NCI-H1092 (cell line): Measurements from ENCODE around the gene TEX264.
A peak's percentile ranks its signal among the peaks of the same experiment; 100 is the strongest.
"Not testable (repeated sequence)": the region's sequence is repeated elsewhere in the genome, so short reads cannot be mapped to it uniquely, and the experiment has no call there.

Experiments
- DNase-seq: peaks from one replicate; lab custom pipeline; 2025; lab: John Stamatoyannopoulos, UW

Gene TEX264

GRCh38 chr3:51670823-51671733, at the start of gene TEX264:
TSS of gene TEX264 (plus strand) at chr3:51671252. CDS start at chr3:51674305, 3,053 bp downstream.
- DNase-seq: peak; percentile 53

DNA sequence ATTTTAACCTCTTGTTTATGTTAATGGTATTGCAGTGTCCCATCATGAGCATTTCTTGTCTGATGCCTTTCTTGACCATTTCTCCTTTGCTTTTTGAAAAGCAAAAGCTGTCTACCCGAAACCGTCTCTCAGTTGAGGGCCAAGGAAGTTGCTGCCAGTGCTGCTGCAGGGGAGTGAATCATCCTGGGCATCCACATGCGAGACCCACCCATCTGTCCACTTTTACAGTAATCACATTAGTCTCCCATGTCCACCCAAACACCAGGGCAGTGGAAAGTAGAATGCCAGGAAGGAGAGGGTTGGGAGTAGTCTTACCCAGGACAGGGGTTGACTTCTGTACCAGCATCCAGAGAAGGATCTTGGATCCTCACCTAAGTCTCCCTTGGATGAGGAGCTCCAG, 48.6 kb upstream of the TEX264 start:
- no peak for DNase-seq

DNA sequence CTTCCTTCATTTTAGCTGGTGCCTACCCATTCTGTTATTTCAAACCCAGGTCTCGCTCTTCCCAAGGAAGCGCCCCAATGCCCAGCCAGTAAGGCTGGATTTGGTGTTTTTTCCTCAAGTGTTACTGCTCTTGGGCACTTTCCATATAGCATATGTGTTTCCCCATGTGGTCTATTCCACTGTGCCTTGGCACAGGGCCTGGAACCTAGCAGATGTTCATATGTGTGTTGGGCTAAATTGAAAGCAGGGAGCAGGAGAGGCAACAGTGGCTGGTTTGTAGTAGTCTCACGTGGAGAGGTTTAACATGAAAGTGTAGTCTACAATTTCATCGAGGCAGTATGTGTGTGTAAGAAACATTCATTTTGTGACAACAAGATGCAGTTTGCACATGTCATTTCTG, 48.2 kb upstream of the TEX264 start:
- peak; percentile 51 for DNase-seq

- DNase-seq: no peak
These were observed 40.5 kb upstream of the TEX264 start for GRCh38 chr3:51630513-51630912.

DNA sequence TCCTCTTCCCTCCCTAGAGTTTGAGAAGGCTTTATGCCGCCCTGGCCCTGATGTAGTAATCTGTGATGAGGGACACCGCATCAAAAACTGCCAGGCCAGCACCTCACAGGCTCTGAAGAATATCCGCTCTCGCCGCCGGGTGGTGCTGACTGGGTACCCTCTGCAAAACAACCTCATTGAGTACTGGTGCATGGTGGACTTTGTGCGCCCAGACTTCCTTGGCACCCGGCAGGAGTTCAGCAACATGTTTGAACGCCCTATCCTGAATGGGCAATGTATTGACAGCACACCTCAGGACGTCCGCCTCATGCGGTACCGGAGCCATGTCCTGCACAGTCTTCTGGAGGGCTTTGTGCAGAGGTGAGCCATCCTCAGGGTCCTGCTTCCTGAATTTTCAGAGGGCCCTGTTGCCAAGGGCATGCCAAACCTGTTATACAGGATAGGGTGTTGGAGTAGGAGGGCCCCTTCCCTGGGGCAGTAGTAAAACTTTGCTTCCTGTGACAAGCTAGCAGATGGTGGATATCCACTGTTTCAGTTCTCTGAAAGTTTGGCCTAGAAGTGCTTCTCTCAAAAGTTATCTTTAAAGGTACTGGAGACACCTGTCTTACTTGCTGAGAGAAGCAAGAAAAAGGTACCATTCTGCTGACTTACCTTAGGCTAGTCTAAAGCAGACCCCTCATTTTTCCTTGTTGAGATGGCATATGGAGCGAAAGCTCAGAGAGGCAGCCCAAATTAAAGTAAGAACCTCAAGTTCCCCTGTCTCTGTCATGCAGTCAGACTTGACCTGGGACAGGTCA, 33.7 kb upstream of the TEX264 start:
- no peak for DNase-seq

GRCh38 chr3:51637941-51638471, 33.0 kb upstream of the TEX264 start:
- DNase-seq: no peak

GRCh38 chr3:51642462-51642861, 28.6 kb upstream of the TEX264 start:
- DNase-seq: no peak

- no peak for DNase-seq
These were observed 25.0 kb upstream of the TEX264 start for GRCh38 chr3:51646091-51646490.

- DNase-seq: not testable (repeated sequence)
These were observed 18.9 kb upstream of the TEX264 start for GRCh38 chr3:51652103-51652502.

DNA sequence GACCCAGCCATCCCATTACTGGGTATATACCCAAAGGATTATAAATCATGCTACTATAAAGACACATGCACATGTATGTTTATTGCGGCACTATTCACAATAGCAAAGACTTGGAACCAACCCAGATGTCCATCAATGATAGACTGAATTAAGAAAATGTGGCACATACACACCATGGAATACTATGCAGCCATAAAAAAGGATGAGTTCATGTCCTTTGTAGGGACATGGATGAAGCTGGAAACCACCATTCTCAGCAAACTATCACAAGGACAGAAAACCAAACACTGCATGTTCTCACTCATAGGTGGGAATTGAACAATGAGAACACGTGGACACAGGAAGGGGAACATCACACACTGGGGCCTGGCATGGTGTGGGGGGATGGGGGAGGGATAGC, 17.6 kb upstream of the TEX264 start:
- DNase-seq: not testable (repeated sequence)

DNA sequence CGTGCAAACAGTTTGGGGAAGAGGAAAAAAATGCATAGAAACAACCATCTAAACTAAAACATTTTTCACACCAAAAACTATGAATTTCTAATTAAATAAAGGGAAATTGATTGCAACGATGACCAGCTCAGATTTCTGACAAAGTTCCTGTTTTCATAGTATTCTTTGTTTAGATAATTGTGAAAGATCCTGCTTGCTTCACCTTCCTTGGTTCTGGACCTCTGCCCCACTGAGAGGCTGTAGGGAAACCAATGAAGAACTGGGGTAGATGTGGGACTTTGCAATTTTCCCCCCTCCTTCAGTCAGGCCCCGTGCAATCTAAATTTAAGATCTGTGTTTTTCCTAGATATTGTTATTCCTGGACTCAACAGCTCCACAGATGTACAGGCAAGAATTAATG, 13.8 kb upstream of the TEX264 start:
- no peak for DNase-seq

DNA sequence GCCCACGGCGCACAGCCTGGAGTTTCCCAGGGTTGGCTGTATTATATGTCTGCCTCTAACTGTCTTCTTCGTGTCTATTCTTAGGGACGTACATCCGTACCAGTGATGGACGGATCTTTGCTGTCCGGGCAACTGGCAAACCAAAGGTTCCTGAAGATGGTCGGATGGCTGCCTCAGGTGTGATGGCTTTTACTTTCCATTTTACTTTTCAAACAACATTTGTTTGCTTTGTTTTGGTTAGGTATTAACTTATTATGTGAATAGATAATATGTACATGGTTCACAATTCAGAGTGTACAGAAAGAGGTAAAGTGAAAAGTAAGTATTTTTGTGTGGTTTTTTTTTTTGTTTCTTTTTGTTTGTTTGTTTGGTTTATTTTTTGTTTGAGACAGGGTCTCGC, 11.1 kb upstream of the TEX264 start:
- no peak for DNase-seq

DNA sequence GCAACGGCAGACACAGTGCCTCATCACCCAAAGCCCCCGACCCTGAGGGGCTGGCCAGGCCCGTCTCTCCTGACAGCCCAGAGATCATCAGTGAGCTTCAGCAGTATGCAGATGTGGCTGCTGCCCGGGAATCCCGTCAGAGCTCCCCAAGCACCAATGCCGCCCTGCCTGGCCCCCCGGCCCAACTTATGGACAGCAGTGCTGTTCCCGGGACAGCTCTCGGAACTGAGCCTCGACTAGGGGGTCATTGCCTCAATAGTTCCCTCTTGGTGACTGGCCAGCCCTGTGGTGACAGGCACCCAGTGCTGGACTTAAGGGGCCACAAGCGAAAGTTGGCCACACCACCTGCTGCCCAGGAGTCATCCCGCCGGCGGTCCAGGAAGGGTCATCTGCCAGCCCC, 8.6 kb upstream of the TEX264 start:
- DNase-seq: no peak

DNA sequence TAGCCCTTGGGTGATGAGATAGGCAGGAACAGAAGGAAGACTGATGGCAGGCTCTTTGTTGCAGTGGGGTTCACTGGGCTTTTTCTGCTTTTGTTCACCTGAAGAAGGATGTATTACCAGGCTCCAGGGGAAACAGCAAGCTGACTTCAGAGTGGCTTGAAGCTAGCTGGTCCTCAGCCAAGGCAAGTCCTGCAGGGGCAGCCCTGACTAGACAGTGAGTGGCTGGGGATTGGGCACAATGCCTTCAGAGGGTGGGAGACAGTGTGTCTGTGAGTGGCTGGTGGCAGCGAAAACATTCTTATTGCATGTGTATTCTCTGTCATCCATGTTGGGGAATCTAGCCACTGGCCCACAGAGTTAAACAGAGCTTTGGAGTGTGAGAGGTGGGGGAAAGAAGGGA, 2.3 kb upstream of the TEX264 start:
- no peak for DNase-seq

GRCh38 chr3:51669241-51670052, 1.6 kb upstream of the TEX264 start:
- peak; percentile 29 for DNase-seq

- DNase-seq: no peak
These were observed 814 bp upstream of the TEX264 start for GRCh38 chr3:51670053-51670822.

DNA sequence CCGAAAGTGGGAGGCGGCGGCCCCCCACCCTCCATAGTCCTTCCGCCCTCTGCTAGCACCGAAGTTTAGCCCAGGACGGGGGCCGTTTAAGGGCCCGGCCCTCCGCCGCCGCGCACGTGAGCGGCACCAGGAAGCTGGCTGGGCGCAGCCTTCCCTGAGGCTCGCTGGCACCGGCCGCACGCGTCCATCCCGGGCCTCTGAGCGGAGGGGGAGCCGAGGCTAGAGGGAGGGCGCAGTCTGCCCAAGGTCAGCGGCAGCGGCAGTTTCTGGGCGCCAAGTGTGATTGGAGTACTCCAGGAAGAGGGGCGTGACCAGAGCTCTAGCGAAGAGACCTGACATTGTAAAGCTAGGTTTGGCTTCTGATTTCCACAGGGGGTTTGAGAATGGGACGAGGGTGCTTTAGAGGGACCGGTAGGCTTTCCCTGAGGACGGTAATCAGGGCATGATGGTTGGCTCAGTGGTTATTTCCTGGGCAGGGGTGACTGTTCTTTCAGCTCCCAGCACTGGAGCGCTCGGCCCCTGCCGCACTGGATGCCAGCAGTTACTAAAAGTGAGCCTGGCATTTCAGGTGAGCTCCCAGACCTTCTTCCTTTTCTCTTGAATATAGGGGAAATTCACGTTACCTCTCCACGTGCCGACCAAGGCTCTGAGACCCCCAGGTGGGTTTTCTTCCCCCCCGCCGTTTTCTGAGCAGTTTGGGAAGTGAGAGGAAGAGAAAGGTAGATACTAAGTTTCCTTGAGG, 853 bp downstream of the TEX264 start:
- peak; percentile 22 for DNase-seq

- no peak for DNase-seq
These were observed 2.2 kb downstream of the TEX264 start for GRCh38 chr3:51673181-51673801.

GRCh38 chr3:51673802-51674654, 3.0 kb downstream of the TEX264 start:
- DNase-seq: no peak
